Right cardiac atrium (tissue), 5 donors: ENCODE data around the gene POU3F1. TPM values are rescaled to one million over a fixed set of nuclear protein-coding genes. Genes with fewer than 3 reads are reported as not detected.

Experiments
- ATAC-seq, 2 donors: fragments of 200-7000 bp; cut with Tn5 transposase; one replicate each; pipeline versions ENCODE4 v1.8.0 to v1.9.1; 2020; ENCODE audit warnings: moderate library complexity in 2 of 2, mild to moderate bottlenecking in 1 of 2
- DNase-seq, 3 donors: peaks; one replicate each; pipeline ENCODE4 v3.0.0-alpha.2; 2020
- H3K27ac ChIP-seq: one replicate; pipeline ENCODE4 v1.5.1; 2013; ENCODE audit warnings: mild to moderate bottlenecking, low read length, control low read depth, moderate library complexity
- H3K27me3 ChIP-seq: one replicate; pipeline ENCODE4 v1.6.1; 2013; ENCODE audit not compliant: control insufficient read depth, insufficient read depth
- H3K4me1 ChIP-seq: one replicate; pipeline ENCODE4 v1.6.1; 2013; ENCODE audit warnings: low read length; ENCODE audit not compliant: control insufficient read depth, insufficient read depth
- H3K4me3 ChIP-seq: one replicate; pipeline ENCODE4 v1.5.1; 2013; ENCODE audit warnings: low read length, control low read depth
- H3K9me3 ChIP-seq: one replicate; pipeline ENCODE4 v1.6.1; 2013; ENCODE audit warnings: low read length; ENCODE audit not compliant: control insufficient read depth
- WGBS: extraction: QIAGEN DNeasy Blood & Tissue Kit; methylation state at CpG from one replicate; pipeline ENCODE4 v1.1.7; 2013; 5-methylcytosine and 5-hydroxymethylcytosine counted together
- intact Hi-C, 4 donors: fragments of 100-400 bp; cut with DNase I; formaldehyde crosslinking; loops; one replicate each; pipeline versions ENCODE4 v1.11.0 to v1.14.0; 2022 to 2023
- polyA plus RNA-seq: library from polyadenylated mRNA; stranded (reverse); fragments of 200-250 nt; gene quantifications from one replicate; pipeline ENCODE4 v1.2.3, GENCODE V29; 2013
- total RNA-seq, 4 donors: library from RNA; stranded (reverse); fragmentation: NEBNext Ultra II Directional; extraction: Animal tissue kit (Norgen Biotek cat#: 25700); gene quantifications; one replicate each; pipeline ENCODE4 v1.2.1, GENCODE V29; 2021
- donor health status: healthy with polysubstance abuse.
- donor health status: DM: no; HTN: yes; CAD: no.
- donor health status: DM: no; HTN: no; CAD: no.
- donor health status: DM: no; HTN: yes; CAD: no; lungs with severe emphysema.
- donor health status: DM: yes; HTN: yes; CAD: no.

POU3F1 gene
- total and polyA plus RNA-seq, 5 donors = 0.07 to 0.17 (median 0.13) TPM; not detected in 1

DNA sequence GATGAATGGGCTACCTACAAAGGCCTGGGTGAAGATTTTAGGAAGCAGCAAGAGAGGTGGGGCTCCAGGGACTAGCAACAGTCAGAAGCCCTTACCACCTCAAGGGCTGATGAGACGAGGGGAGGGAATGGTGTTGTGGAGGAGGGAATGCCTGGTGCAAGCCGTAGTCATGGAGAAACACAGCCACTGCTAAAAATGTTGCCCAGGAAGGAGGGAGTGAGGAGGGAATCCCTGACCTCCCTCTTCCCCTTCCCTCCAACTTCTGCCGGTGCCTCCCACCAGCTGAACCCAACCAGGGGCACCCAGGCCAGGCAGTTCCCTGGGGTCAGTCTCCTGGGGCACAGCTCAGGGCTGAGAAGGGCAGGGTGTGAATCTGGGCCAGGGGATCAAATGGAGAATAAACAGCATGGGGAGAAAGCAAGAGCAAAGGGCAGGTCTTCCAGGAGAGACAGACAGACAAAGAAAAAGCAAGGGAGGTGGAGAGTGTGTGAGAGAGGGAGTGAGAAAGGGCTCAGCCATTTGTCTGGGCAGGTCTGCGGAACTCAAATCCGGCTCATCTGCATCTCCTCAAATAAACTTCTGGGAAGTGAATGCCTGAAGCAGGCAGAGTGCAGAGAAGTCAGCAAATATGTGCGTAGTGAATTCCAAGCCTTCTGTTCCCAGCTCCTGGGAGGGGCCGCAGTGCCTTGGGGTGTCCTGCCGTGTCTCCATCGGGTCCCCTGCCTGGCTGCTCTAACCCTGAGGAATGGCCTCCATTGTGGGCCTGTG, 27.1 kb upstream of the POU3F1 start:
- ATAC-seq = no peak
- no peaks in the 10 kb centered on the region for H3K27me3 ChIP-seq

GRCh38 chr1:38072858-38073257, 26.3 kb upstream of the POU3F1 start:
- intact Hi-C loops = no loop called here
- ATAC-seq (no peak), DNase-seq (no peak)
- WGBS = 80% methylated on average over 2 of the region's 2 CpGs
- no peaks in the 10 kb centered on the region for H3K9me3 ChIP-seq
- no peak overlapping the region for H3K27ac ChIP-seq
- no peaks in the 10 kb centered on the region for H3K4me1 ChIP-seq
- H3K27me3 ChIP-seq = no peaks in the 10 kb centered on the region
- no peak overlapping the region for H3K4me3 ChIP-seq

More for the DNA sequence above, 27.1 kb upstream of the POU3F1 start:
- H3K4me1 ChIP-seq = no peaks in the 10 kb centered on the region
- DNase-seq = no peak
- H3K9me3 ChIP-seq = no peaks in the 10 kb centered on the region
- 47% methylated on average over 9 of the region's 9 CpGs for WGBS
- no peak overlapping the region for H3K4me3 ChIP-seq
- no peak overlapping the region for H3K27ac ChIP-seq
- intact Hi-C loops = no loop called here

DNA sequence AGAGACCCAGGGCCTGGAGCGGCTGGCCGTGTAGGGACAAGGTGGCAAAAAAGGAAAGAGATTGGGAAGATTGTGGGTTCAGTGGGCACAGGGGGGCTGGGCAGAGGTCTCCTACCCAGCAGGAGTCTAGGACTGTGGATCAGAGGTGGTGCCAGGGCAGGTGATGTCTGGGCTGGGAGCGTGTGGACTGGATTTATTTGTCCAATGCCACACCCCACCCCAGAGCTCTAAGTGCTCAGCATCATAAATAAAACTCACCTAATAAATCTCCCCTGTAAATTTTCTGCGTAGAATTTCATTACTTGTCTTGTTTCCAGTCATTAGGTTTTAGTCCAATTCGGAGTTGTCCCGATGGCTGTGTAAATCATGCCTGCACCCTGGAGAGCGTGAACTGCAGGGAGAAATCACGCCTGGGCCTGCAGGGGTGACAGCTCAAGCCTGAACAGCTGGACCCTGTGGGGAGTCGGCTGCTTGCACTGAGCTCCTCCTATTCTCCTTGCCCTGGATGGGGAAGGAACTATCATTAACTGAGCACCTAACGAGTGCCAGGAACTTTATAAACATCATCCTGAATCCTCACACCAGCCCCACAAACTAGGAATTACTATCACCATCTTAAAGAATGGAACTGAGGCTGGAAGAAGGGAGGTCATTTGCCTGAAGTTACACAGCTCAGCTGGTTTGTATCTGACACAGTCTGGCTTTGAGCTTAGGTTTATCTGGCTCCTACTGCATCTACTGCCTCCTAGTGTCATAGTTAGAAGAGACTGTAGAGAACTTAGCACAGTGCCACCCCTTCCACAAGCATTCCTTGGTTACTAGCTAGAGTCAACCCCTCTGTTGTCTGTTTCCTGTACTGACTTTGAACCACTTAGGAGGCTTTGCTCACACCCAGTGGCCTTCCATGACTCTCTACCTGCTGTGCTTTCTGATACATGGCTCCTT, 25.0 kb upstream of the POU3F1 start:
- Histone ChIP-seq H3K4me3 (no peak overlapping the region), H3K27me3 (no peaks in the 10 kb centered on the region), H3K4me1 (no peaks in the 10 kb centered on the region), H3K9me3 (no peaks in the 10 kb centered on the region), H3K27ac (no peak overlapping the region)
- WGBS = 53% methylated on average over 10 of the region's 10 CpGs
- intact Hi-C loops = no loop called here
- DNase-seq = no peak
- no peak for ATAC-seq

DNA sequence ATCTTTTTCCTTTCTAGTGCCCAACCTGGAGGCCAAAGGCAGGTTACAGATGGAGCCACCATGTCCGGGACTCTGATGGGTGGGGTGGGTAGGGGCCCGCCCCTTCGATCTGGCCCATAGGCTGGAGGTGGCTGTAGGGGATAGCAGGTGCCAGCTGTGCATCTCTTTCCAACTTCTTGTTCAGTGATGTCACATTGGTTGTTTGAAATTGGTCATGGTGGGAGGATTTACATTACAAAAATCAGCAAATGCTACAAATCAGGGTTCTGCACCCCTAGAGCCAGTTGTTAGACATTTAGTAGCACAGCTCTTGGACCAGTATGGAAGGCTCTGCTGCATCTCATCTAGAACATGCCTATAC, 22.4 kb upstream of the POU3F1 start:
- Histone ChIP-seq H3K4me1 (no peaks in the 10 kb centered on the region), H3K4me3 (no peak overlapping the region), H3K27me3 (no peaks in the 10 kb centered on the region), H3K9me3 (no peaks in the 10 kb centered on the region), H3K27ac (no peak overlapping the region)
- DNase-seq (no peak), ATAC-seq (no peak)
- 86% methylated on average over 3 of the region's 3 CpGs for WGBS
- intact Hi-C loops = no loop called here

GRCh38 chr1:38068220-38068979, 21.8 kb upstream of the POU3F1 start:
- Histone ChIP-seq H3K4me3 (no peak overlapping the region), H3K27ac (no peak overlapping the region), H3K4me1 (no peaks in the 10 kb centered on the region), H3K27me3 (no peaks in the 10 kb centered on the region), H3K9me3 (no peaks in the 10 kb centered on the region)
- DNase-seq (no peak), ATAC-seq (no peak)
- intact Hi-C loops = no loop called here
- 40% methylated on average over 14 of the region's 14 CpGs for WGBS

DNA sequence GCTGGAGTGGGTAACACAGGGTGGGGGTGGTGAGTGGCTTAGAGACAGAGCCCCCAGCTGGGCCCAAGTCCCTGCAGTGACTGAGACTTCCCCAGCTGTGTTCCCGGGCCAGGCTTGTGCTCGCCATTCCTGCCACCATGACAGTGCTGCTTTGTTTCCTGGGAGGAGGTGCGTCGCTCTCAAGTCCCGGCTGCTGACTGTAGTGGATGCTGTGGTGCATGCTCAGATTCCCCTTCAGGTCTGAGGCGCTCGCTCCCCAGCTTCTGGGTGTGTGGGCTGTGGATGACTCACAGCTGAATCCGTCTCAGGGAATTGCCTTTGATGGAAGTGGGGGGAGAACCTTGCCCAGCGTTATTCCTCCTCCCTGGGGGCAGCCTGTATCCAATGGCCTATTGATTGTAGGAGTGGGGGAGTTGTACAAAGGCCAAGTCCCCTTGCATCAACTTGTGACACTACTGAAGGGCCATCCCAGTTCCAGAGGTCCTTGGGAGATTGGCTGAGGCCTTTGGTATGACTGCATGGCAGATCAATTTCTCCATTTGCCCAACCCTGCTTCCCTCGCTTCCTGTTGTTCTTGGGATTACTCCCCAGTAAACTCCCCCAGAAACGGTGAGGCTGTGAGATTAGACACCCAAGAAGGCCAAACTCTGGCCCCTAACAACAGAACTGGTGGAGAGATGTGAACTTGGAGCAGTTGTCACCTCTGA, 17.8 kb upstream of the POU3F1 start:
- no peak overlapping the region for H3K4me3 ChIP-seq
- H3K27ac ChIP-seq = no peak overlapping the region
- ATAC-seq (peak in 1 of 2 donors; percentile 40), DNase-seq (no peak)
- no peaks in the 10 kb centered on the region for H3K27me3 ChIP-seq
- H3K9me3 ChIP-seq = no peaks in the 10 kb centered on the region
- intact Hi-C loops = no loop called here
- H3K4me1 ChIP-seq = no peaks in the 10 kb centered on the region
- 46% methylated on average over 11 of the region's 11 CpGs for WGBS

- no peaks in the 10 kb centered on the region for H3K27me3 ChIP-seq
- H3K4me1 ChIP-seq = no peaks in the 10 kb centered on the region
- WGBS = 71% methylated on average over 5 of the region's 5 CpGs
- no peak overlapping the region for H3K4me3 ChIP-seq
- H3K27ac ChIP-seq = no peak overlapping the region
- DNase-seq = no peak
- intact Hi-C loops = no loop called here
- no peak for ATAC-seq
- no peaks in the 10 kb centered on the region for H3K9me3 ChIP-seq
Observed at GRCh38 chr1:38063616-38064015, 17.0 kb upstream of the POU3F1 start.

DNA sequence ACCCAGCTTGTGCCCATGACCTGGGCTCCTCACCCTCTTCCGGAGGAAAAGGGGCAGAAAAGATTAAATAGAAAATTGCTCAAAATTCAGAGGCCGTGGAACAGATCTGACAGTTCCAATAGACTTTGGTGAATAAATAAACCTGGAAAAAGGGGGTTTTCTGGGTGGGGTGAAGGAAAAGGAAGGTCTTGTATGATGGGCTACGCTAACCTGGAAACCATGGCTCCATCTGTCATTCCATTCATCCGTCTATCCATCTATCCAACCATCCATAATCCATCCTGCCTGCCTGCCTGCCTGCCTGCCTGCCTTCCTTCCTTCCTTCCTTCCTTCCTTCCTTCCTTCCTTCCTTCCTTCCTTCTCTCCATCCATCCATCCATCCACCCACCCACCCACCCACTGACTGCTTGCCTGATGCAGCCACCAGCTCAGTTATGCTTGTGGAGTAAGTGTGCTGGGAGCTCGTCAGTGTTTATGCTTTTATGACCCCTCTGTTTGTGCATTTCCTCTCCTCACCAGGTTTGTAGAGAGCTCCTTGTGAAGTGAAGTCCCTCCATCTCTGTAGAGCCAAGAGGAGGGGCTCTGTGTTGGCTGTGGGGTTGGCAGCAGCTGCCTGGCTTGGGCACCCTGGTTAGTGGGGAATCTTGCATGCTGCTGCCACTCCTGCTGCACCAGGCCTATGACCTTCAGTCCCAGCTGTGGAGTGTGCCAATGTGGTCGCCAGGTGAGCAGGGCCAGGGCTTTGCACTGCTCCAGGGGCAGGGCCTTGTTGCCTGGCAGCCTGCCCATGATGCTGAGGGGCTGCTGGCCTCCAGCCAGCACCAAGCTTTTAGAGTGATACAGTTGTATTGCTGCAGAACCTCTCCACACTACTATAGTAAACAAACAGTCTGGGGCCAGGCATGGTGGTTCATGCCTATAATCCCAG, 16.0 kb upstream of the POU3F1 start:
- Histone ChIP-seq H3K27me3 (no peaks in the 10 kb centered on the region), H3K27ac (no peak overlapping the region), H3K4me1 (no peaks in the 10 kb centered on the region), H3K4me3 (no peak overlapping the region), H3K9me3 (no peaks in the 10 kb centered on the region)
- intact Hi-C loops = no loop called here
- no peak for ATAC-seq
- no peak for DNase-seq
- 82% methylated on average over 6 of the region's 6 CpGs for WGBS

- intact Hi-C loops = no loop called here
- ATAC-seq (no peak), DNase-seq (no peak)
- no peak overlapping the region for H3K4me3 ChIP-seq
- no peaks in the 10 kb centered on the region for H3K27me3 ChIP-seq
- H3K9me3 ChIP-seq = no peaks in the 10 kb centered on the region
- H3K27ac ChIP-seq = no peak overlapping the region
- WGBS = 73% methylated on average over 7 of the region's 7 CpGs
- no peaks in the 10 kb centered on the region for H3K4me1 ChIP-seq
Observed at GRCh38 chr1:38061883-38062328, 15.3 kb upstream of the POU3F1 start.

DNA sequence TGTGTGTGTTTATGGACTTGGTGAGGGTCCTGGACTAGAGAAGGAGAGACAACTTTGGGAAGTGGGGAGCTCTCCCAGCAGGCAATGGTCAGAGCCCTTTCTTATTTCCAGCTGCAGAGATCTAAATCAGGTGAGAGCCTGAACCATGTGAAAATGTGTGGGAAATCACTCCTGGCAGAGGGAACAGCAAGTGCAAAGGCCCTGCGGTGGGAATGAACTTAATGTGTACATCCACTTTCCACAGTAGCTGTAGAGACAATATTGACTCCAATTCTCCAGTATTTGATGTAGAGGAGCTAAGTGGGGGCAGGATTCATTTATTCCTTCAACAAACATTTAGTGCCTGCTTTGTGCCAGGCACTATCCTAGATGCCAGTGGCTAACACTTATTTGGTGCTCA, 14.7 kb upstream of the POU3F1 start:
- intact Hi-C loops = no loop called here

More for the DNA sequence above, 14.7 kb upstream of the POU3F1 start:
- 100% methylated on average over 1 of the region's 1 CpG for WGBS
- no peaks in the 10 kb centered on the region for H3K27me3 ChIP-seq
- no peak overlapping the region for H3K4me3 ChIP-seq
- no peak overlapping the region for H3K27ac ChIP-seq
- no peaks in the 10 kb centered on the region for H3K4me1 ChIP-seq
- H3K9me3 ChIP-seq = no peaks in the 10 kb centered on the region
- no peak for DNase-seq
- ATAC-seq = no peak
